OCI-LY7 (cell line): ENCODE measurements around the gene SMG6. TPM values are rescaled to one million over a fixed set of nuclear protein-coding genes. Genes with fewer than 3 reads are reported as not detected.

Experiments used
- BruUV-seq: library from RNA; stranded (reverse); fragments of 400-500 nt; replicated peaks from 2 replicates; lab custom pipeline; 2021; lab: Mats Ljungman, UMichigan
- CTCF ChIA-PET: fragments of 300-600 bp; sonication (Branson Sonifier 250); formaldehyde crosslinking; loops from one replicate; lab custom pipeline; 2022; ENCODE audit warnings: antibody characterized with exemption; ENCODE audit not compliant: unreplicated experiment; lab: Charles Lee
- POLR2A ChIA-PET: fragments of 300-600 bp; sonication (Branson Sonifier 250); formaldehyde crosslinking; loops from one replicate; lab custom pipeline; 2022; ENCODE audit warnings: antibody characterized with exemption; lab: Charles Lee
- DNase-seq: peaks from one replicate; pipeline ENCODE4 v3.0.0-alpha.2; 2015; ENCODE audit warnings: low spot score
- H2AFZ ChIP-seq: fragments of 200-600 bp; sonication (generic), shearing (Covaris generic); 2 replicates; pipeline ENCODE4 v1.6.1; 2014; ENCODE audit warnings: mild to moderate bottlenecking, antibody characterized with exemption, low read length, moderate library complexity
- H3K27ac ChIP-seq: fragments of 200-600 bp; sonication (generic); 2 replicates; pipeline ENCODE4 v1.5.1; 2014; ENCODE audit warnings: mixed run types, low read depth, mild to moderate bottlenecking, moderate library complexity, low read length, inconsistent platforms; ENCODE audit not compliant: poor library complexity, severe bottlenecking
- H3K36me3 ChIP-seq: fragments of 200-600 bp; sonication (generic); 2 replicates; pipeline ENCODE4 v1.6.1; 2014; ENCODE audit warnings: mild to moderate bottlenecking, antibody characterized with exemption, low read length, moderate library complexity, mixed read lengths; ENCODE audit not compliant: insufficient read depth
- H3K4me1 ChIP-seq: fragments of 200-600 bp; sonication (generic); 2 replicates; pipeline ENCODE4 v1.5.1; 2014; ENCODE audit warnings: mild to moderate bottlenecking, low read length; ENCODE audit not compliant: insufficient read depth, poor library complexity, severe bottlenecking
- H3K4me2 ChIP-seq: fragments of 200-600 bp; sonication (generic); 2 replicates; pipeline ENCODE4 v1.6.1; 2014; ENCODE audit warnings: mild to moderate bottlenecking, low read length
- H3K4me3 ChIP-seq: fragments of 200-600 bp; sonication (generic); 2 replicates; pipeline ENCODE4 v1.5.1; 2014; ENCODE audit warnings: mild to moderate bottlenecking, low read depth, low read length; ENCODE audit not compliant: poor library complexity, severe bottlenecking
- H3K79me2 ChIP-seq: fragments of 200-600 bp; sonication (generic); 2 replicates; pipeline ENCODE4 v1.6.1; 2016; ENCODE audit warnings: low read depth, mild to moderate bottlenecking, low read length, moderate library complexity, mixed read lengths; ENCODE audit not compliant: insufficient read depth
- H3K9me2 ChIP-seq: fragments of 200-600 bp; sonication (generic); 2 replicates; pipeline ENCODE4 v1.6.1; 2016; ENCODE audit warnings: mild to moderate bottlenecking, low read length, mixed read lengths; ENCODE audit not compliant: insufficient read depth
- H3K9me3 ChIP-seq: fragments of 200-600 bp; sonication (generic); 2 replicates; pipeline ENCODE4 v1.6.1; 2014; ENCODE audit warnings: mild to moderate bottlenecking, mixed run types, low read length, mixed read lengths
- H4K20me1 ChIP-seq: fragments of 200-600 bp; sonication (generic); 2 replicates; pipeline ENCODE4 v1.6.1; 2014; ENCODE audit warnings: mild to moderate bottlenecking, antibody characterized with exemption, low read length, moderate library complexity, mixed read lengths; ENCODE audit not compliant: insufficient read depth
- EZH2phosphoT487 ChIP-seq: fragments of 200-600 bp; sonication (generic); IDR thresholded peaks from 2 replicates; pipeline ENCODE4 v1.6.1; 2018; ENCODE audit warnings: low read depth, borderline replicate concordance, mild to moderate bottlenecking, mixed run types, antibody characterized with exemption, low read length, moderate library complexity, mixed read lengths
- intact Hi-C: fragments of 100-400 bp; cut with micrococcal nuclease; formaldehyde crosslinking; loops from one replicate; pipeline ENCODE4 v1.10.0; 2022; ENCODE audit not compliant: unreplicated experiment
- total RNA-seq, 2 experiments: library from RNA; depleted of rRNA in 1 of 2; stranded (reverse); fragments of >200 nt in 1 of 2; shearing (Covaris generic) in 1 of 2; gene quantifications; 2 replicates each; pipeline ENCODE4 v1.2.3, GENCODE V29; 2014 to 2022
- TF ChIP-seq, protein P1 (sequence below): fragments of 200-600 bp; sonication (generic); conservative IDR thresholded peaks from 2 replicates; pipeline ENCODE4 v1.5.1; 2014; ENCODE audit warnings: mild to moderate bottlenecking, antibody characterized with exemption, low read length, moderate library complexity, mixed read lengths

Gene SMG6
- total RNA-seq, 2 experiments from 2014 or later, result 12.5 to 17.8 TPM

DNA sequence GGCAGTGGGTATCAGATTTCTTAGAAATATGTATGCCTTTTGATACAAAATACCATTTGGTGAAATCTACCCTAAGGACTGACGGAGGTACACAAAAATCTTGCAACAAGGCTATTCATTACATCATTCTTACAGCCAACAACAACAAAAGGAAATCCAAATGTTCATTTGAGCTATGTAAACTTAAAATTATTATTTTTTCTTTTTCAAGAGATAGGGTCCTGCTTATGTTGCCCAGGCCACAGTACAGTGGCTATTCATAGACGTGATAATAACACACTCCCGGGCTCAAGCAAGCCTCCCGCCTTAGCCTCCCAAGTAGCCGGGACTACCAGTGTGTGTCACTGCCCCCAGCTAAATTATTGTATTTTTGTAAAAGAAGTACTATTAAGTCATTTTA, 9.2 kb upstream of the SMG6 start:
- TF ChIP-seq EZH2phosphoT487, result no peak
- TF ChIP-seq, protein P1, sequence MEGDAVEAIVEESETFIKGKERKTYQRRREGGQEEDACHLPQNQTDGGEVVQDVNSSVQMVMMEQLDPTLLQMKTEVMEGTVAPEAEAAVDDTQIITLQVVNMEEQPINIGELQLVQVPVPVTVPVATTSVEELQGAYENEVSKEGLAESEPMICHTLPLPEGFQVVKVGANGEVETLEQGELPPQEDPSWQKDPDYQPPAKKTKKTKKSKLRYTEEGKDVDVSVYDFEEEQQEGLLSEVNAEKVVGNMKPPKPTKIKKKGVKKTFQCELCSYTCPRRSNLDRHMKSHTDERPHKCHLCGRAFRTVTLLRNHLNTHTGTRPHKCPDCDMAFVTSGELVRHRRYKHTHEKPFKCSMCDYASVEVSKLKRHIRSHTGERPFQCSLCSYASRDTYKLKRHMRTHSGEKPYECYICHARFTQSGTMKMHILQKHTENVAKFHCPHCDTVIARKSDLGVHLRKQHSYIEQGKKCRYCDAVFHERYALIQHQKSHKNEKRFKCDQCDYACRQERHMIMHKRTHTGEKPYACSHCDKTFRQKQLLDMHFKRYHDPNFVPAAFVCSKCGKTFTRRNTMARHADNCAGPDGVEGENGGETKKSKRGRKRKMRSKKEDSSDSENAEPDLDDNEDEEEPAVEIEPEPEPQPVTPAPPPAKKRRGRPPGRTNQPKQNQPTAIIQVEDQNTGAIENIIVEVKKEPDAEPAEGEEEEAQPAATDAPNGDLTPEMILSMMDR, result no peak
- Histone ChIP-seq H3K9me3 (no peaks in the 10 kb centered on the region), H3K27ac (no peak overlapping the region), H3K4me1 (no peaks in the 10 kb centered on the region), H3K4me2 (no peak overlapping the region), H4K20me1 (no peaks in the 10 kb centered on the region), H2AFZ (no peak overlapping the region), H3K9me2 (no peaks in the 10 kb centered on the region), H3K4me3 (no peak overlapping the region), H3K79me2 (no peaks in the 10 kb centered on the region), H3K36me3 (no peaks in the 10 kb centered on the region)
- no peak for DNase-seq
- BruUV-seq, result no TSS peak
- CTCF ChIA-PET, result interaction anchor here (0.6 kb wide), 1 partner anchor 64 kb away, joined by 3 read pairs; no protein-coding TSS in a partner anchor
- POLR2A ChIA-PET, result interaction anchor here (0.6 kb wide), 1 partner anchor 34 kb away, joined by 3 read pairs; no protein-coding TSS in a partner anchor
- intact Hi-C loops, result no loop called here

DNA sequence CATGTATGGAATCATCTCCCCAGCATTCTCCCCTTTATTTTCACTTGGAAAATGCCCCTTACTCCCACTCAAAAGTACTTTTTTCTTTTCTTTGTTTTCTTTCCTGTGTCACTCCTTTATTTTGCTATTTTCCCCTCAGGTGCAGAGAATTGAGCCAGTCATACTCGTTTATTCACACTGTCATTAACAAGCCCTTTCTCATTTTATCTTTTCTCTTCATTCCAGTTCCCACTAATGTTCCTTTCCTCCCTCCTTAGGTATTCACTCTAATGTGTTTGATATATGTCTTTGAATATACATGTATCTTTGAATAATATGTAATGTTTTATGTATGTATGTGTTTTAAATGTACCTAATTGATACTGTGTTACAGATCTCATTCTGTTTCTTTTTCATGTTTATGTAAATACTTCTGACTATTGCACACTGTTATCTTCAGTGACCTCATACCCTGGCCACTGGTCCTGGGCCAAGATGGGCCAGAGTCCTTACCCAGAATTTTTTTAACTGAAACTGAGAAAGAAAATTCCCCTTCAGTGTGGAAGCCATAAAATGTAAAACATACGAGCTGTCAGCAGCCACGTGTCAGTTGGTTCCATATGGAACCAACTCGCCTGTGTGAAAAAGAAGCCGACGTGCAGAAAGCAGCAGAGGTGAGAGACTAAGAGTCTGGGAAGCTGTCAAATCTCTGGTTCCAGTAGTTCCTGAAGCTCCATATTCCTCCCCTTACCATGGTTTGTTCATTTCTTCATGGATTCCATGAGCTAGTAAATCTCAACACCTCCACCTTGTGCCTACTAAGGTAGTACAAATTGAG, 6.0 kb upstream of the SMG6 start:
- POLR2A ChIA-PET, result no interaction called here
- H3K27ac ChIP-seq, result no peak overlapping the region
- H3K4me2 ChIP-seq, result no peak overlapping the region
- intact Hi-C loops, result no loop called here
- no peaks in the 10 kb centered on the region for H3K36me3 ChIP-seq
- CTCF ChIA-PET, result no interaction called here
- H2AFZ ChIP-seq, result no peak overlapping the region
- H3K4me3 ChIP-seq, result no peak overlapping the region
- H3K4me1 ChIP-seq, result peaks cover 4% of the 10 kb centered on the region
- TF ChIP-seq EZH2phosphoT487, result no peak
- TF ChIP-seq, protein P1, result no peak
- no peaks in the 10 kb centered on the region for H4K20me1 ChIP-seq
- BruUV-seq, result no TSS peak
- no peaks in the 10 kb centered on the region for H3K9me2 ChIP-seq
- no peak for DNase-seq
- no peaks in the 10 kb centered on the region for H3K9me3 ChIP-seq
- H3K79me2 ChIP-seq, result peaks cover 3% of the 10 kb centered on the region; the same call in 1 of the 2 replicates

DNA sequence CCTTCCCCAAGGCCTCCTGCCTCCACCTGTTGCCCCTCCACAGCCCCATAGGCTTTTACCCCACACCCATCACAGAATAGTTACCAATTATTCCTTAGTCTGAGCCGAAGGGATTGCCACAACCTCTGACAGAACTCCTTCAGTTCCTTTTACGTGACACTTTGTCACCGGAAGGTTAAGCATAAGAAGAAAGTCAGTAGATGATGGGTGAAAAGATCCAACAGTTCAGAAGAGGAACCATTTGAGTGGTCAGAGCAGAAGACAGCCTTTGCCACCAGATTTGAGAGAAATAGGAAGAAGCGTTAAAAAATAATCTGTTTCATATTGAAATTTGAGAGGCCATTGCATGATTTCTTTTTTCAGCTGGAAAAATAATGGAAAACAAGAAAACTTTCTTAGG, 1.3 kb upstream of the SMG6 start:
- POLR2A ChIA-PET, result interaction anchor here (0.9 kb wide), 1 partner anchor 28 kb away, joined by 3 read pairs; no protein-coding TSS in a partner anchor
- TSS peak; percentile 88 for BruUV-seq
- Histone ChIP-seq H3K27ac (no peak overlapping the region), H3K4me2 (no peak overlapping the region), H3K9me2 (no peaks in the 10 kb centered on the region), H4K20me1 (no peaks in the 10 kb centered on the region), H3K4me3 (no peak overlapping the region), H2AFZ (no peak overlapping the region), H3K4me1 (peaks cover 16% of the 10 kb centered on the region), H3K79me2 (peaks cover 28% of the 10 kb centered on the region), H3K36me3 (peaks cover 8% of the 10 kb centered on the region; the same call in 1 of the 2 replicates), H3K9me3 (no peaks in the 10 kb centered on the region)
- DNase-seq, result no peak
- TF ChIP-seq, protein P1, result no peak
- TF ChIP-seq EZH2phosphoT487, result no peak
- CTCF ChIA-PET, result no interaction called here
- intact Hi-C loops, result no loop called here
